OCI-LY3 (cell line): ENCODE data around the gene ICAM1.

ENCODE experiments used
- CTCF ChIP-seq: fragments of 200-600, 300-600 bp; sonication (generic); IDR thresholded peaks from 2 replicates; pipeline ENCODE4 v1.5.1; 2014; ENCODE audit warnings: antibody characterized with exemption, low read length, low read depth
- EZH2phosphoT487 ChIP-seq: fragments of 200-600 bp; shearing (Covaris generic); IDR thresholded peaks from 2 replicates; pipeline ENCODE4 v1.6.1; 2018; ENCODE audit warnings: antibody characterized with exemption, mixed run types, low read depth

- TF ChIP-seq CTCF (no peak), EZH2phosphoT487 (no peak)
Measured at GRCh38 chr19:10293637-10294367, 22.9 kb downstream of the ICAM1 start.
